GM18870 (cell line): ENCODE results near the gene AFAP1L1.
A peak's percentile ranks its signal among the peaks of the same experiment; 100 is the strongest.

ENCODE experiments used
- ATAC-seq: cut with Tn5 transposase; IDR thresholded peaks from one replicate; pipeline ENCODE4 v1.9.1; 2021; ENCODE audit warnings: moderate library complexity; ENCODE audit not compliant: unreplicated experiment

AFAP1L1 gene

DNA sequence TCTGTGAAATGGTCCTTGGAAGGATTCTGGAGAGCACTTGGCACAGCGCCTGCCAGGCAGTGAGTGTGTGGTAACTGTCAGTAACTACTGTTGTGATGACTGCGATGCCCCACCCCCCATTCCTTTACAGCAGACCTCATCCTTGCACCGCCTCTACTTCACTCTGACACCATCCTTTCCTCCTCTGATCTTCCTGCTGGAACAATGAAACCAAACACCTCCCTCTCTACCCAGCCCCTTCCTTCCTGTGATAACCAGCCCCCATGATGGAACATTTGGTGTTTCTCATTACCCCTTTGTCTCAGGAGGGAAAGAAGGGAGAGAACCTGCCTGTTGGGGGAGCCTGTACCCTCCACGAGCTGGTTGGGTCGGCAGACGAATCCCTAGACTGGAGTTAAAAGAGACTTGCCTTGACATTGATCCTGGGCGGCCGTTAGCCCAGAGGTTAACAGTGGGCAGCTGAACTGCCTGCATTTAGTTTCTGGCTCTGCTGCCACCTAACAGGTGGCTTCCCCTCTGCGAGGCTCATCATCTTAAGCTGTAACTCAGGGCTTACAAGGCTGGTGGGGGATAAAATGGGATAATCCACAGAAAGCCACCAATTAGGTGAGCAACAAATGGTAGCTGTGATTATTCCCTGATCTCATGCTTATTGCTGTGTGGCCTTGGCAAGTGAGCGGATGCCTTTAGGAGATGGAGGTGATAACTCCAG, 39.4 kb downstream of the AFAP1L1 start:
- no peak for ATAC-seq

DNA sequence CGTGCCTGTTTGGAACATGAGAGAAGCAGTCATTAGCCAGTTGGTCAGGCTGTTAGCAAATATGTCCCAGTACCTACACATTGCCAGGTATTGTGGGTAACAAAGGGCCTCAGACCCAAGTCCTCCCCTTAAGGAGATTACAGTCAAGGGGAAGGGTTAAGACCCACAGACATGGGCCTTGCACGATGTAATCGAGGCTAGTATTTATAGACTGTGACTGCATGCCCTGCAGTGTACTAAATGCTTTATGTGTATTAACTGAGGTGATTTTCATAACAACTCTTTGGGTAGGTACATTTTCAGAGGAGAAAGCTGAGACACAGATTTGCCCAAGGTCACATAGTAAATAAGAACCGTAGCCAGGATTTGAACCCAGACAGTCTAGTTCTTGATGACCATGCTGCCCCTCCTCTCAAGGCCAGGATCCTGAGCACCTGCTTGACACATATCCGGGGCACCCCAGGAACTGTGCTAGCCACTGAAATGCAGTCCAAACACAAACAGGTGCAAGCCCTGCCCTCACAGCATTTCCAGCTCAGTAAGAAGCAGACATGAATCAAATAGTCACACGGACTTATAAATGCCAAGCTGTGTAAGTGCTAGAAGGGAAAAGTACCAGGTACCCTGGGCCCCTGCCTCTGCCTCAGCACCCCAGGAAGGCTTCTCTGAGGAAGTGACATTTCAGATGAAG, 41.6 kb downstream of the AFAP1L1 start:
- ATAC-seq: no peak

DNA sequence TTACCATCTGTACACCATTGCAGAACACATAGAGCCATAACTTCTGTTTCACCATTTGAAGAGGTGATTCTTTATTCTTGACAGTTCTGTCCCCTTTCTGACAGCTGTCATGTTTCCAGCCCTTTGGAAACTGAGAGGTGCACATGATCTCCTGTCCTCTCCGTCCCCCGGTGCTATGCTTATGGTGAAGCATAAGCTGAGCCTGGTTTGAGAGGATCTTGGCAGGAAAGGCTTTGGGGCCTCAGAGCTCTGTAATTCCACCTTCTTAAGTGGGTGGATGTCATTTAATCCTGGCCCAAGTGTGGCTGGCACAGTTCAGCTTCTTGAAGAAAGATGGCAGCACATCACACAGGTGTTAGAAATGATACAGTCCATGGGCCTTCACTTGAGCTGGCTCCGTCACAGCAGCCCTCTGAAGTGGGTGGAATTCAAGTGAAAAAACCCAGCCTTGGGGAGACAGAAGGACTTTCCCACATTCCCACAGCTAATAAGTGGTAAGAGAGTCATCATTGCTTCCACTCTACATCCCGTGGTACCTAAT, 43.0 kb downstream of the AFAP1L1 start:
- ATAC-seq: no peak

DNA sequence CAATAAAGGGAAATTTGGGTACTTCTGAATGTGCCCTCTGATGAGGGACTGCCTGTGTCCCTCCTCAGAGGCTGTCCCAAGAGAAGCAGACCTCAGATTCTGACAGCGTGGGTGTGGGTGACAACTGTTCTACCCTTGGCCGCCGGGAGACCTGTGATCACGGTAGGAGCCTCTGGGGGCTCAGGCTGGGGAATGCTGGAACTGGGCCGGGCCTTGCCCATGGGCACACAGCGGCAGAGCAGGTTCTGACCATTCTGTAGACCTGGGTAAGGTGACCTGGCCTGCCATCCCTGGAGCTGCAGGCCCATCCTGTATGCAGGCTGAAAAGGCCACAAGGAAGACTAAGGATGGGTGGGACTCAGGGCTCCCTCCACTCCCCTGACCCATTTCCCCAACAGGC, 44.1 kb downstream of the AFAP1L1 start:
- ATAC-seq: no peak

DNA sequence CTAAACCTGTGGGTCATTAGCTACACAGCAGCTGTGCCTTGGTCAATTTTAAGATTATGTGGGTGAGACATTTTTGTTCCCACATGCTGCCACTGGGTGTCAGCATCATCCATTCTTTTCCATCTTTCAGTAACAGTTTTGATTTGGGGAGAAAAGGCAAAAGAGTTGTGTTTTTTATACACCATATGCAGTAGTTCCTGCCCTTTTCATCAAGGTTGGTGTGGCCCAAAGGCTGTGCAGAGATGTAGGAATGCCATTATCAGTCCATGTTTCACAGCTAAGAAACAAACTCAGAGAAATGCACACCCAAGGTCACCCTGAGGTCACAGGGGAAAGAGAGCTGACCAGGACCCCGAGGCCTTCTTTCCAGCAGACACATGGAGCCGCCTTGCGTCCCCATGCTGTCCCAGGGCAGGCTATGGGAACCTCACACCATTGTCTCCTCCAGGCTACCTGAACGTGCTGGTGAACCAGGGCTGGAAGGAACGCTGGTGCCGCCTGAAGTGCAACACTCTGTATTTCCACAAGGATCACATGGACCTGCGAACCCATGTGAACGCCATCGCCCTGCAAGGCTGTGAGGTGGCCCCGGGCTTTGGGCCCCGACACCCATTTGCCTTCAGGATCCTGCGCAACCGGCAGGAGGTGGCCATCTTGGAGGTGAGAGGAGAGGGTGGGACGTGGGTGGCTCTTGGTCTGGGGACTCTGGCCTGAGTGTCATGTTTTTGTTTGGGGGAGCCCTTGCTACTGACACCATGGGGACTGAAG, 45.8 kb downstream of the AFAP1L1 start:
- ATAC-seq: peak; percentile 49

DNA sequence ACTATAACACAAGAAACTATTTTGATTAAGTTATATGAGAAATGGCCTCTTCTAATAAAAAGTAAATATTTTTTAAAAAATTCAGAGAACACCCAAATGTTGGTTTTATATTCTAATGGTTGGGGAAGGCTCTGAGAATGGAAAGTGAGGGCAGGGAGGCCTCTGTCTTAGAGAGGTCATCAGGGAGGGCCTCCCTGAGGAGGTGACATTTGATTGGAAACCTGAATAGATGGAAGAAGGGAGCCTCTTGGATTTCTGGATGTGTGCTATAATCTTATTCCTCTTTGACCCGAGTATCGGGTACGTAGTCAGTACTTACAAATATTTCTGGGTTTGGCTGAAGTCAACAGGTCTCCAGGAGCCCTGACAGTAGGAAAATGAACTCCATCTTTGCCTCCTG, 47.5 kb downstream of the AFAP1L1 start:
- no peak for ATAC-seq

DNA sequence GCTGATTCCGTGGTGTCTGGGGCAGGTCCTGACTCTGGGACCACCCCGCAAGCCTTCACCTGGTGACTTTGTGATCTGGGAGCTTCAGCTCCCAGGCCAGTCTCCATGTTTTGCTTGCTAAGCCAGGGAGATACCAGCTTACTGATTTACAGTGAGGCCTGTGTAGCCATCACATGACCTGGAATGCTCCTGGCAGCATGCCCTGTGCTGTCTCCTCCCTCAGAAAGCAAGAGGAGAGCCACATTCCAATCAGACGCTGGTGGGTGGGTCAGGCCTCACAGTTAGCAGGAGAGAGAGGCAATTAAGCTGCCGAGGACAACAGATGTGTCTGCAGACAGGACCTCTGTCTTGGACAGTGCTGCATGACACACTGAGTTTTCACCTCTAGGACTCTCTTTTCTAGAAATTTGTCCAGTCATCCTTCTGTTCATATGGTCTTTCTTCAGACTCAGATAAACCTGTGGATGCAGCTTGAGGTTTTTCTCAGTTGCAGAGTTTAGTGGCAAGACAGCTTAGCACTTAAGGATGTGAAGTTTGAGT, 49.2 kb downstream of the AFAP1L1 start:
- no peak for ATAC-seq

DNA sequence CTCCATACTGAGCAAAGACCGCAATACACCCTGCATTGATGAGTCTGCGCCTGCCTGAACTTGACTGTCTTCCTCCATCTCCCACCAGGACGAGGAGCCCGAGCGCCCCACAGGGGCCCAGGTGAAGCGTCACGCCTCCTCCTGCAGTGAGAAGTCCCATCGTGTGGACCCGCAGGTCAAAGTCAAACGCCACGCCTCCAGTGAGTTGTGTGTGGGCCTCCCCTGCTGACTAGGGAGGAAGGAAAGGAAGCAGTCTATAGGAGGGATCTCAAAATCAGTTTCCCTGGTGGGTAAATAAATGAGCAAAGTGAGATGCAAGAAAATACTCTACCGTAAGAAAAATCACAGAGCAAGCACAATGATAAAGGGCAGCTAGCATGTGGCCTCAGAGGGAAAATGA, 50.9 kb downstream of the AFAP1L1 start:
- no peak for ATAC-seq

DNA sequence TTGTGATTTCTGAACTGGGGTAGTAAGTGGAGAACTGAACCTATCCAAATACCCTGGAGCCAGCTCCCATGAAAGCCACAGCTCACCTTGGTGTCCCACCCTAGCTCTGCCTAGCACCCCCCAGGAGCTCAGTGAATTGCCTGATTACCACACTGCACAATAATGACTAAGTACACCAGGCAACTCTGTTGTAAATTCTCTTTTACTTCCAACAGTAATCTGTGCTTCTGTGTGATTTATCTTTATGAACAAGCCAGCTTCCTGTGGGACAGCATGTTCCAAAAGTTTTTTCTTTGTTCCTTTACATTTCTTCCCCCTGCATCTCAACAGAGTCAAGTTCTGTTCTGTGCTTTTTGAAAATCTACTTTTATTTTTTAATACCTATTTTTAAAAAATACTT, 51.6 kb downstream of the AFAP1L1 start:
- no peak for ATAC-seq

DNA sequence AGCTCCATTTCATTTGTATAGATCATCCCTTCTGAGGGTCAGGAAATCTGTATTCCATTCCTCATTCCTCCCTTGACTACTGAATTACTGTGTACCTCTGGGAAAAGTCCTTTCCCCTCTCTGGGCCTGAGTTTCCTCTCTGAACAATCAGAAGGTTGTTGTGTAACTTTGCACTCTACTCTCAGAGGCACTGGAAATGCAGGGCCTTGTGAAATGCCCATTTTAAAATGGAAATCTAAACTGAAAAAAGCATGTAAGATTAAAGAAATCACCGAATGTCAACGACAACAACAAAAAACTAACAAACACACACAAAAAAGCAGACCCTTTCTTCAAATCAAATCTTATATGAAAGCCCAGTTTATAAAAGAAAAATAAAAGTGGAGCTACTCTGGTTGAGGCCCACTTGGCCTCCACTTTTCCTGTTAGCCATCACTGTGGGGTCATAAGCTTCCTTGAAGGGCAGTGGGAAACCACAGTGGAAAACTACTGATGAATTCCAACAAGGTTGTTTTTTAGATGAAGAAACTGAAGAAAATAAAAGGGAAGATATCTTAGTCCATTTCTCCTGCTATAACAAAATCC, 52.1 kb downstream of the AFAP1L1 start:
- no peak for ATAC-seq

DNA sequence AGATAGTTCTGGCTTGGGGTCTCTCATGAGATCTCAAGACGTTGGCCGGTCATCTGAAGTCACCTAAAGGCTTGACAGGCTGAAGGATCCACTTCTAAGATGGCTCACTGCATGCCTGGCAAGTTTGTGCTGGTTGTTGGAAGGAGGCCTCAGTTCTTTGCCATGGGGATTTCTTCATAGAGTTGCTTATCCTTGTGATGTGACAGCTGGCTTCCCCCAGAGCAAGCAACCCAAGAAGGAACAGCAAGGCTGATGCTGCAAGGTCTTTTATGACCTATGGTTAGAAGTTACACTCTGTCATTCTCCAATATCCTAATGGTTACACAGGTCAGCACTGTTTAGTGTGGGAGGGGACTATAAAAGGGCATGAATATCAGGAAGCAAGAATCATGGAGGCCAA, 53.0 kb downstream of the AFAP1L1 start:
- ATAC-seq: no peak

DNA sequence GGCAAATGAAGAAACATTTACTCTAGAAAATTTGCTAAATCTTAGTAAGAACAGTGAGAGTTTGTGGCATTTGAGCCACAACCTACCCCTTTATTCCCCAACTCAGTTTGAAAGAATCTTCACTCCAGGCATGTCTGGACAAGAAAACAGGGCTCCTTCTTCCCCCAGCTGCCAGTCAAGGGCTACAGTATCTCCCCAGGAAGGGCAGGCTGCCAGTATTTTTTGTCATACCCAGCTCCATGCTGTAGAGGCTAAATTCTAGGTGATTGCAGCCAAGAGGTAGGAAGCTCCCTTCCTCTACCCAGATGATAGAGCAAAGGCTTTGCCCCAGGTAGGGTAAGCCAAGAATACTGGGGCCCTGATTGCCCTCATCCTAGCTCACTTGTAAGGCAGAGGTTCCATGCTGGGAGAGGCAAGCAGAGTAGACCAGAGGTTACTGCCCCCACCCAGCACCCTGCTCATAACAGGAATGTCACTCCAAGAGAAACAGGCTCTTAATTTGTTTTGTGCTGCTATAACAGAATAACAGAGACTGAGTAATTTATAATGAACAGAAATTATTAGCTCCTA, 53.6 kb downstream of the AFAP1L1 start:
- ATAC-seq: no peak

DNA sequence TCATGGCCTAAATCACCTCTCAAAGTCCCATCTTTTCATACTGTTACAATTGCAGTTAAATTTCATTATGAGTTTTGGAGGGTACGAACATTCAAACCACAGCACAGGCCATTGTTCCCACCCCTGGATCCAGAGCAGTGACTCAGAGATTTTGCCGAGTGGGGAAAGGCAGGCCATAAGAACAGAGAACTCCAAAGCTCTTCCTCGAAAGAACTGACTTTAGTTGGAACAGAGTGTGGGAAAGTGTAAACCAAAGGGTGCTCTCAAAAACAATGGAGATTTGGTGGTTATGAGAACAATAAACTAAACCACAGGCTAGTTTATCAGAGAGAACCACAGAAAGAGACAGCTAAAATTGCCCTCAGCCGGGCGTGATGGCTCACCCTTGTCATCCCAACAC, 54.2 kb downstream of the AFAP1L1 start:
- no peak for ATAC-seq

DNA sequence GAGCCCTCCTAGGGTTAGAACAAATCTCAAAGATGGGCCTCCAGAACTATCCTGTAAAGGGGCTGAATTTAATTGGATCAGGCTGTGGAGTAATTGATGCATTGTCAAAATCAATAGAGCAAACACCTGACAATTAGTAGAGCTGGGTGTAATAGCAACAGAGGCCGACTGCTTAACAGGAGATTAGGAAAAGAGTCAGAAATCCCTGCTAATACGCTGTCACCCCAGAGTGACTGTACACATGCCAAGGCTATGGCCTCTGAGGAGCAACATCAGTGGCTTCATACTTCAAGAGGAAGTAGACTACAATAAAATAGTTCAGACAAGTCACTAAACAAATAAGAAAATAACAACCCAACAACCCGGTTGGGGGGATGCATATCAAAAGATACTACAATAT, 55.0 kb downstream of the AFAP1L1 start:
- ATAC-seq: no peak

DNA sequence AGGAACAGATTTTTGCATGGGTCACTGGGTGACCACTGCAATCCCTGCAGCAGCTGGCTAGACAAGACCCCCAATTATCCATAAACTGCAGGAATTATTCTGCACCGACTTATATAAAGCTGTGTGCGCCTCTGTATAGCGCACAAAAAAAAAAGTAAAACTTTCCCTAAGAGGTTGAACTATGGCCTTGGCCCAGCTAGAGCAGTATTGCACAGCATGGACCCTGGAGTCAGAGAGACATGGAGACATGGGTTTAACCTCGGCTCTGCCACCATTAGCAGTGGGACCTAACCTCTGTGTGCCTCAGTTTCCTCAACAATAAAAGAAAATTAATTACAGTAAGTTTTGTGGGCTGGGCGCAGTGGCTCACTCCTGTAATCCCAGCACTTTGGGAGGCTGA, 56.5 kb downstream of the AFAP1L1 start:
- no peak for ATAC-seq

DNA sequence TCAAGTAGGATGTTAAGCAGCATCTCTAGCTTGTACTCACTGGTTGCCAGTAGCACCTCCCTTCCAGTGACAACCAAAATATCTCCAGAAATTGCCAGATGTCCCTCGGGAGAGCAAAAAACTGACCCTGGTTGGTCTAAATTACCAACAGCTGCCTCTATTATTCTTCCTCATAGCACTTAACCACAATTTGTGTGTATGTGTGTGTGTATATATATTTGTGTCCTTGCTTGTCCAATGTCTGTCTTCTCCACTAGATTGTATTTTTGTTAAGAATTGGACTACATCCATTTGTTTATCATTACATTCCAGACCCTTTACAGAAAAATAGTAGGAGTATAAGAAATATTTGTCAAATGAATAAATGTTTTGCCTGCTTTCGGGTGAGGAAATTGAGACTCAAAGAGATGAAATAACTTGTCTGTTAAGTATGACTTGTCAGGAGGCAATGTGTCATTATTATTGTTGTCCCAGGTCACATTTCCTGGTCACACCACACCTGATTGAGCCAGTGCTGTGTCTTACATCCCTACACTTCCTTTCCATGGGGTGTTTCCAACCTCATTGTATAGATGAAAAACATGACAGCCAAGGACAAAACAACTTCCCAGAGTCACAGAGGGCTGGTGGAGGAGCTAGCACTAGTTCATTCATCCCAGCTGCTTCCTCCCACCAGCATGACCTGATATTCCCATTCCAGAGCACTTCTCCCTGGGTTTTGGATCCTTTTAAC, 62.2 kb downstream of the AFAP1L1 start:
- no peak for ATAC-seq

DNA sequence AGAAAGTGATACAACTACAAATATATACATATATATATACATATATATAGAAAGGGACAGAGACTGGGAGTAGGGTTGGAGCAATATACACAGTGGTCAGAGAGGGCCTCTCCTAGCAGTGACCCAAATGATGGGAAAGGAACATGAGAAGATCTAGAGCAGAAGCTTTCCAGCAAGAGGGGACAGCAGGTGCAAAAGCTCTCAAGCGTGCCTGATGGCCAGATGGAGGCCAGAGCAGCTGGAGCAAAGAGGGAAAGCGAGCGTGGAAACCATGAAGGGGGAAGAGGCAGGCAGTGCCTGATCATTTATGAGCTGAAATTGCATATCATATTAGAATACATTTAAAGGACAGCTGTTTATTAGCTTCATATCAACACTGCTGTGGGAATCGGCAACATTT, 66.1 kb downstream of the AFAP1L1 start:
- ATAC-seq: no peak

DNA sequence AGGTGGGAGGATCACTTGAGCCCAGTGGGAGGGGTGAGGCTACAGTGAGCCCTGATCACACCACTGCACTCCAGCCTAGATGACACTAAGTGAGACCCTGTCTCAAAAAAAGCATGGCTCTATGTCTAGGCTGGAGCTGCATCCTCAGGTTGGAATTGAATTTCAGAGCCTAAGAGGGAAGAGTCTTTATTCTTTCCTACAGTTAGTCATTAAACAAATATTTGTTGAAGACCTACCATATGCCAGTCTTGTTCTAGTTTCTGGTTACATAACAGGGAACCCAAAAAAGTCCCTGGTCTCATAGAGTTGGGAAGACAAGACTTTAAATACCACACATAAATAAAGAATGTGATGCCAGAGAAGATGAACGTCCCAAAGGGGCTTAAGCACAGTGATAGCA, 66.7 kb downstream of the AFAP1L1 start:
- ATAC-seq: no peak

DNA sequence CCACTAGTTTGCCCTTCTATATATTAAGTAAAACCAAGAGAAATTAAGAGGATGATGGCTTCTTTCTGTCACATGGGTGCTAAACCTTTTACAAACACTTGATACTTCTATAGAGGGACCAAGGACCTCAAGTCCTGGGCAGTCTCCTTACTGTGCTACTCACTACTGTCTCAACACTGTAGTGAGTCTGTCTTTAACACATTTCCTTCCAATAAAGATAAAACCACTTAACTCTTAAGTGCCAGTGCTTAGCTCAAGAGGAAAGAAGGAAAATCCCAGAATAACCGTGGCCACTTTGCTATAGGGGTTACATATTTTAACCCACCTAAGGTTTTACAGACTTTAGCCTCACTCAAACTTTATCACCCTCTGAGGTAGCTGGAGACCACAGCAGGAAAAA, 69.3 kb downstream of the AFAP1L1 start:
- no peak for ATAC-seq

DNA sequence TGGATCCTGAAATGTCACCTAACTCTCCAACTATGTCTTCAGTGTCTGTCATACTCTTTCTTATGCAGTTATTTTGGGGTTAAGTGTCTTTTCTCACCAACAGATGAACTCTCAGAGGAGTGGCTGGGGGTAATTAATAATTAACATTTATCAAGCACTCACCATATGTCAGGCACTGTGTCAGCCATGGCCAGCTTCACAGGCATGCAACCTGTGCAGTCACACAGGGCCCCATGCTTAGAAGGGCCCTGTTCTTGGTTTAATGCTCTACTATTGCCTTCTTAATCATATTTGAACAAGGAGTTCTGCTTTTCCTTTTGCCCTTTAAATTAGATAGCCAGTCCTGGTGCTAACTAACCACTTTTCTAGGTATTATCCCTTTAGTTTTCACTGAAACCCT, 70.2 kb downstream of the AFAP1L1 start:
- no peak for ATAC-seq
